ENCODE measurements around the gene UAP1L1.
"Not testable (repeated sequence)": the region's sequence is repeated elsewhere in the genome, so short reads cannot be mapped to it uniquely, and the experiment has no call there.

Gene UAP1L1

GRCh38 chr9:137056739-137057415 lies 20.4 kb upstream of the UAP1L1 start:
- no peak for DNase-seq (ENCODE audit: low read depth, low spot score)

DNA sequence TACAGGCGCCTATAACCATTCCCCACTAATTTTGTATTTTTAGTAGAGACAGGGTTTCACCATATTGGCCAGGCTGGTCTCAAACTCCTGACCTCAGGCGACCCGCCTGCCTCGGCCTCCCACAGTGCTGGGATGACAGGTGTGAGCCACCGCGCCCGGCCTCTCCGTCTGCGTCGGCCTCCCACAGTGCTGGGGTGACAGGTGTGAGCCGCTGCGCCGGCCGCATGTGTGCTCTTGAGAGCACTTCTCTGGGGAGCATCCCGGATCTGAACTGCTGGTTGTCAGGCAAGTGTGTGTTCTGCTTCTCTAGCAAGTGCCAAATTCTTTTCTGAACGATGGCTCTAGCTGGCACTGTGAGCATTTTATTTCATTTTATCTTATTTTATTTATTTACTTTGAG lies 19.8 kb upstream of the UAP1L1 start:
- DNase-seq (ENCODE audit: low read depth, low spot score): no peak

DNA sequence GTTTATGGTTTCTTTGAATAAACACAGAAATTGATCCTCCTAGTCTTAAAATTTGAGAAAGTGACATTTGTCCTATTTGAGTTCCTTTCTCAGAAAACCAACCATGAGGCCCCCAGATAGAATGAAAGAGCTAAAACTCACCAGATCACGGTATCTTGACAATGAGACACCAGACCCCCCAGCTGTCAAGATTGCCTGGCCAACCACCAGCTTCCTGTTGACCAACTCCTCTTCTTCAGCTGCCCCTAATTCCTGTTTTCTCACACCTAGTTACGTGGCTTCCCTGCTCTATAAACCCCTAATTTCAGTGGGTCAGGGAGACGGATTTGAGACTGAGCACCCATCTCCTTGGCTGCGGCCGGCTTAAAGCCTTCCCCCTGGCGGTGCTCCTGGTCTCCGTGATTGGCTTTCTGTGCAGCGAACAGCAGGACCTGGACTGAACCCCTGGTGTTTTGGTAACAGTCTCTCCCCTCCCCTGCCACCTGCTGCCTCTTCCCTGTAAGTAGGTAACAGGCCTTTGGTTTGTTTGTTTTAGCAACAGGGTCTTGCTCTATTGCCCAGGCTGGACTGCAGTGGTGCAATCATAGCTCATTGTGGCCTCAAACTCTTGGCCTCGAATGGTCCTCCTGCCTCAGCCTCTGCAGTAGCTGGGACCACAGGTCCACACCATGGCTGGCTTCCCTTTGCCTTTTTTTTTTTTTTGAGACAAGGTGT lies 18.6 kb upstream of the UAP1L1 start:
- DNase-seq (ENCODE audit: low read depth, low spot score): no peak

- no peak for DNase-seq (ENCODE audit: low read depth, low spot score)
Observed at GRCh38 chr9:137062384-137062783, 14.9 kb upstream of the UAP1L1 start.

DNA sequence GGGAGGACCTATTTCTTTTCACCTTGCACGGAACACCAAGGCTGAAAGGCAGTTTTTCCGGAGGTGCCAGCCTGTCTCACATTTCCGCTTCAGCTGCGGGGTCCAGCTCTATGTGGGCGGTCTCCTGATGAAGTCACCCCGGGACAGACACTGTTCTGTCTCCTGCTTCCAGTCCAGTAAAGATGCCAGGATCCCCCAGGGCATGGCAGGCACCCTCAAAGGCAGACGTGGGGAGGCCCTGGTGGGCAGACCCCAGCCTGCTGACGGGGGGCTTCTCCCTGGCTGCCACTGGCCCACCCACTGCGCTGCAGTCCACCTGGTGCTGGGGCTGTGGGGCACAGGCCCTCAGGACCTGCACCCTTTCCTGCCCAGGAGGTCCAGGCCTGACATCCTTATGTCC lies 14.5 kb upstream of the UAP1L1 start:
- DNase-seq (ENCODE audit: low read depth, low spot score): not testable (repeated sequence)

DNA sequence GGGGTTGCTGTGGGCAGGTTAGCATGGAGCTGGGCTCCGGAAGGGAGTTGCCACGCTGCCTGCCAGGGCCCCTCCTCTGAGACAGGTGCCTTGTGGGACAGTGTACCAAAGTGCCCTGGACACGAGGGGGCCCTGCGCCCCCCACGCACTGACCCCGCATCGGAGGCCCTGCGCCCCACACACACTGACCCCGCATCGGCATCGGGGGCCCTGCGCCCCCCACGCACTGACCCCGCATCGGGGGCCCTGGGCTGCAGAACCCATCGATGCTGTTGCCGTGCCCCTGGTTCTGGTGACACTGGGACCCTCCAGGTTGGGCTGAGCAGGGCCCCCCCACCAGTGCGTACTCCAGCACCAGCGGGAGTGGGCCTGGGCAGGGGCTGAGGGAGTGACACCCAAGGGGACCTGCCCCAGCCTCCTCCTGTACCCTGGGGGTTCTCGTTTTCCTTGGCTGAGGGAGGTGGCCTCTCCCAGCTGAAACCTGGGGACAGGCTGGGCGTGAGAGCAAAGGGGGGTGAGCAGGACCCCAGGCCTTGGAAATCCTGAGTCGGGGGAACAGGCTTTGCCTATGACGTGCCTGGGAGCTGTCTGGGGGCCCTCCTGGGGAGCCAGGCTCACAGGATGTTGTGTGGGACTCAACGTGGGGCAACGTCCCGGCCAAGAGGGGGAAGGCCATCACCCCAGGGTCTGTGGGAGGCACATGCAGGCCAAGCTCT lies 13.8 kb upstream of the UAP1L1 start:
- DNase-seq (ENCODE audit: low read depth, low spot score): no peak

- peak; percentile 78 for DNase-seq (ENCODE audit: low read depth, low spot score)
Observed at GRCh38 chr9:137064027-137064879, 13.1 kb upstream of the UAP1L1 start.

- DNase-seq (ENCODE audit: low read depth, low spot score): no peak
Observed at GRCh38 chr9:137064880-137065164, 12.5 kb upstream of the UAP1L1 start.

DNA sequence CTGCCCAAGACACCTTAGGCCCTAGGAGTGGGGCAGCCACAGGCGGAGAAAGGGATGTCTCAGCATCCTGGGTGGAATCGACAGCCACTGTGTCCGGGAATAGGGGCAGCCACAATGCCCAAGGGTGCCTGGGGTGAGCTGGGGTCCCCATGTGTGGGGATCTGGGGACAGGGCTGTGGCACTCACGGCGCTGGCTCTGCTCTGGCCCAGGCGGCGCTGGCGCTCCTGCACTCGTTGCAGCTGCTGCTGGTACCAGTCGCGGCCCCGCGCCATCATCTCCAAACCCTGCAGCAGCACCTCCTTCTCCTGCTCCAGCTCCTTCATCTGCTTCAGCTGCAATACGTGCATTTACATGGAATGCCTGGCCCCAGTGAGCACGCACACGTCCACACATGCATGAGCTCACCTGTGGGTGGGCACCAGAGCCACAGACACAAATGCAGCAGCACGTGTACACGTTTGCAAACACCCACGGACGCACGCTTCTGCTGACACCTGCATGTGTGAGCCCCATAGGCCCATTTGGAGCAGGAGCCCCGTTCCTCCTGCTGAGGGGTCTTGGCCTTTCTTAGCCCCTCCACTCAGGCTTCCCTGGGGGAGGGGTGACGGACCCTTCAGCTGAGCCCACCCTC lies 11.9 kb upstream of the UAP1L1 start:
- no peak for DNase-seq (ENCODE audit: low read depth, low spot score)

DNA sequence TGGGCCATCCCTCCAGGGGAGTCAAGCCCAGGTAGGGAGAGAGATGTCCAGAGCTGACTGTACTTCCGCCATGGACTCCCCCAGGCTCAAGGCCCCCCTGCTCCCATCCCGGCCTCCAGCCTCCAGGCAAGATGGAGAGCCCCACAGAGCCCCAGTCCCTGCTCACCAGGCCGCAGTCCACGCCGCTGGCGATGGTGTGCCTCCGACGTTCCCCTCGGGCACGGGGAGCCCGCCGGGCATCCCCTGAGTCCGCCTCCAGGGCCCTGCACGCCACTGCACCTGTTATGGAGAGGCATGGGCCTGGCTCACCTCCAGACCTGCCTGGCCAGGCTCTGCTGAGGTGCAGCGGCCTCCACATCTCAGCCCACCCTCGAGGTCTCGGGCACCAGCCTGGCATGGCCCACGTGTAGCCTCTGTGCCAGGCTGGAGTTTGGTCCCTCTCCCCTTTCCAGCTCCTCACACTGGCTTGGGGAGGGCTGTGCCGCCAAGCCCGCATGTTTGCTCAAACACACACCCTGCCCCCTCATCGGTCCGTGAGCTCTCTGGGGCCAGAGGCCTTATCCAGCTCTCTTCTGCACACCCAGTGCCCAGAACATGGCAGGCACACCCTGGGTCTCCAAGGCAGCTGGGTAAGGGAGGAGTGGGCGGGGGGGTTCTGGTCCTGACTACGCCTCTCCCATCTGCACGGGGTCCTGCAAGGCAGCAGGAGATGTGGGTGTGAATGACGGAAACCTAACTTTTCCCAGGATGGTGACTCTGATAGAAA lies 11.0 kb upstream of the UAP1L1 start:
- no peak for DNase-seq (ENCODE audit: low read depth, low spot score)

DNA sequence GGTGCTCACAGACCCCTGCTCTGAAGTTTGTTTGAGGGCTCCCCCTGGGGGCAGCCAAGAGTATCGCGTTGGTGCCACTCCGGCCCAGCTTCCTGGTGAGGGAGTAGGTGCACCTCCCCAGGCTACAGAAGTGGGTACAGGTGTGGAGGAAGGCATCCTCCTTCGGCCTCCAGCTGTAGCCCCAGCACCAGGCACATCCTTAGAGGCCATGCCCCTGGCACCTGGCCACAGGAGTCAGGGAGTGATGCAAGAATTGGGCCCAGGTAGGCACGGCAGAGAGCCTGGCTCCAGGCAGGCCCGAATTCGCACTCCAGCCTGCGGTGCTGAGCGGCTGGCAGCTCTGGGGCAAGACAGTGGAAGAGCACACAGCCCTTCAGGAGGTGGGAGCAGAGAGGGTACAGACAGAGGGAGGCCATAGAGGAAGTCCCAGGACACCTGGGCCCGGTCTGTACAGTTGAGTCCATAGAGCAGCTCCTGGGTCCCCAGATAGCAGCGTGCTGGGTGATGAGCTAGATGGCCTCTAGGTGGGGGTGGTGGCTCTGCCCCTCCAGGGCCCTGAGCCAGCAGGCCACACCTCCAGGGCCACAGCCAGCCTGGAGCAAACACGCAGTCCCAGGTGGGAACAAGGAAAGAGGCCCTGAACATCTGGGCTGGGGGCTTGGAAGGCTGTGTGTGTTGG lies 9.3 kb upstream of the UAP1L1 start:
- DNase-seq (ENCODE audit: low read depth, low spot score): peak; percentile 91

DNA sequence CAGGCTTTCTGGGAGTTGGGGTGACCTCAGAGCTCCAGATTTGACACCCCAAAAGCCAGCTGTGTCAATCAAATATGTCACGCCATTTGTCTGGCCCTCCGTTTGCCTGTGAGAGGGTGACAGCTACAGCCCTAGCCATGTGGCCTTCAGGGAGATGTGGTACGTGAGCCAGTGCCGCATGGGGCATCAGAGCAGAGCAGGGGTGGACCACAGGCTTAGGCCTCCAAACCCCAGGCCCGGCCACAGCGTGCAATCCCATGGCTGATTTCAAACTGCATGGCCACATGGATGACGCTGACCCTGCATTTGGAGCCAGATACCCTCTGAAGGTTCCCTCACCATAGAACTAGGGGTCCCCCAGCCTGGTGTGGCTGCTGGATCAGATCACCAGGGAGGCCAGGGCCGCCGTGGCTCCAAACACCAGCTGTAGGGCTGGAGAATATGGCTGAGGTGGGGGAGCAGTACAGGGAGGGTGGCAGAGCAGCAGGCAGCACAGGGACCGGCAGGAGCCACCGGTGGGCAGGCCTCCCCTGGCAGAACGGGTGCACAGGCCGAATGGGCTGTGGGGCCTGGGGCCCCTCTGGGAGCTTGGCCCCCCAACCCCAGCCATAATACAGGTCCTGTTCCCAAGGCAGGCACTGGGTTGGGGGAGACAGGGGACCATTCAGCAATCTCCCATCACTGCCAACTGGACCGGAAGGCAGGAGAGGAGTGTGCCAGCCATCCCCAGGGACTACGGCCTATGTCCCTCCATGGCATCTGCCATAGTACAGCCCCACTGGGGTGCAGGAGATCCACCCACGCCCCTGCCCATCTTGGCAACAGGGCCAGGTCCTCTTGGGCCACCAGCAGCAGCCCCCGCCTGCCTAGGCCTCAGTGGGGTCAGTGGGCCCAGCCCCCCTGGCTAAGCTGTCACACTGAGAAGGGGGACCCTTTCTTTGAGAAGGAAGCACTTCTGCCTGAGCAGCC lies 8.5 kb upstream of the UAP1L1 start:
- no peak for DNase-seq (ENCODE audit: low read depth, low spot score)

DNA sequence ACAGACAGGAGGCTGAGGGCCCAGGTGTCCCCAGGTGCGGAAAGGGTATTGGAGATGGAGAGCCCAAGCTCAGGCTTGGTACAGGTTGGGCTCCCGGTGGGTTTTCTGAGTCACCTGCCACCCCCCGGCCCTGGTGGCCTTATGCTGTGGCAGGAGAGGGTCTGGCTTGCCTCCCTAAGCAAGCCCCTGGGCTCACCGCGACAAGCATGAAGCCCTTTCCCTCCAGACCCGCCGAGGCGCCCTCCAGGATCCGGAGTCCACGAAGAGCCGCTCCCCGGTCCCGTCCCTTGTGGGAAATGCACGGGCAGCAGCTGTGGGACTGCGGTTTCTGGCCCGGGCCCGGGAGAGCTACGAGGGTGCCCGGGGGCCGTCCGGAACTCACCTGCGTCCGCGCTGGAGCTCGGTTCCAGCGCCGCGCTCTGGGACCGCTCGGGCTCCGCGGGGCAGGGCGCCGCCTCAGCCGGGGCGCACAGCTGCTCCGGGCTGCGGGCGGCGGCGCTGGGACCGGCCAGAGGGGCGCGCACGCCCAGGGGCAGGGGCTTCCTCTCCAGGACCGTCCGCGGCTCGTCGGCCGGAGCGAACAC lies 7.7 kb upstream of the UAP1L1 start:
- peak; percentile 57 for DNase-seq (ENCODE audit: low read depth, low spot score)

GRCh38 chr9:137070201-137070905 lies 7.0 kb upstream of the UAP1L1 start, which contains the start of gene SAPCD2:
Gene SAPCD2 (minus strand): TSS chr9:137070557. CDS start chr9:137070460, 97 bp downstream.
- DNase-seq (ENCODE audit: low read depth, low spot score): peak; percentile 97

- DNase-seq (ENCODE audit: low read depth, low spot score): no peak
Observed at GRCh38 chr9:137070906-137071275, 6.4 kb upstream of the UAP1L1 start.

GRCh38 chr9:137071282-137071681 lies 6.0 kb upstream of the UAP1L1 start:
- no peak for DNase-seq (ENCODE audit: low read depth, low spot score)

DNA sequence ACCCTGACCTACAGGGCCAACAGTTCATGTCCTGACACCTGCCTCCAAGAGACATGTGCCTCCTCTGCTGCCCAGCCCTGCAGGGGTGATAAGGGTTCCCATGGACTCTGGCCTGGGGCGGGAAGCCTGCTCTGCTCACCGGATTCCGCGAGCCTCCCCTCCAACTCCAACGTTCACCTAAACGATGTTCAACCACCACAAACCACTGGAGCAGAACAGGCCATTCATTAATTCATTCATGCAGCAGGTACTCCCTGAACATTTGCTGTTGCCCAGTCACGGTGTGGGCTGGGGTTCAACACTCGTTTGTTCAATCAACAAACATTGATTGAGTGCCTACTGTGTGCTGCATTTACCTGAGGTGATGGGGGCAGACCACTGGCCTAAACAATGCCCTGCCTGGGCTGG lies 3.3 kb upstream of the UAP1L1 start:
- no peak for DNase-seq (ENCODE audit: low read depth, low spot score)

Data from ELF-1 (cell line).